Tibial nerve (tissue), 3 donors: Measurements from ENCODE around the gene SPATA1.

Experiments used
- POLR2A ChIP-seq, 2 donors: fragments of 450-650 bp; IDR thresholded peaks; one replicate each; pipeline ENCODE4 v1.6.1; 2017; ENCODE audit warnings: antibody characterized with exemption in 2 of 2, mild to moderate bottlenecking in 2 of 2, moderate library complexity in 2 of 2
- TF ChIP-seq, protein P1 (sequence below), 5 experiments: fragments of 200-600 bp in 3 of 5; fragments of 450-650 bp in 2 of 5; sonication (generic) in 3 of 5; IDR thresholded peaks; one replicate each; pipeline ENCODE4 v1.5.1; 2016 to 2019; ENCODE audit warnings: antibody characterized with exemption in 5 of 5, mild to moderate bottlenecking in 3 of 5, moderate library complexity in 2 of 5

- TF ChIP-seq, protein P1, sequence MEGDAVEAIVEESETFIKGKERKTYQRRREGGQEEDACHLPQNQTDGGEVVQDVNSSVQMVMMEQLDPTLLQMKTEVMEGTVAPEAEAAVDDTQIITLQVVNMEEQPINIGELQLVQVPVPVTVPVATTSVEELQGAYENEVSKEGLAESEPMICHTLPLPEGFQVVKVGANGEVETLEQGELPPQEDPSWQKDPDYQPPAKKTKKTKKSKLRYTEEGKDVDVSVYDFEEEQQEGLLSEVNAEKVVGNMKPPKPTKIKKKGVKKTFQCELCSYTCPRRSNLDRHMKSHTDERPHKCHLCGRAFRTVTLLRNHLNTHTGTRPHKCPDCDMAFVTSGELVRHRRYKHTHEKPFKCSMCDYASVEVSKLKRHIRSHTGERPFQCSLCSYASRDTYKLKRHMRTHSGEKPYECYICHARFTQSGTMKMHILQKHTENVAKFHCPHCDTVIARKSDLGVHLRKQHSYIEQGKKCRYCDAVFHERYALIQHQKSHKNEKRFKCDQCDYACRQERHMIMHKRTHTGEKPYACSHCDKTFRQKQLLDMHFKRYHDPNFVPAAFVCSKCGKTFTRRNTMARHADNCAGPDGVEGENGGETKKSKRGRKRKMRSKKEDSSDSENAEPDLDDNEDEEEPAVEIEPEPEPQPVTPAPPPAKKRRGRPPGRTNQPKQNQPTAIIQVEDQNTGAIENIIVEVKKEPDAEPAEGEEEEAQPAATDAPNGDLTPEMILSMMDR (IDR thresholded peaks at IDR 0.05), result no peak
- TF ChIP-seq POLR2A (IDR thresholded peaks at IDR 0.05), result no peak
These were observed 105.6 kb downstream of the SPATA1 start for GRCh38 chr1:84611796-84612195.
